Epithelial cell of esophagus (primary cell): ENCODE results near the gene USP15.
A peak's percentile ranks its signal among the peaks of the same experiment; 100 is the strongest.

Experiments
- DNase-seq: peaks from one replicate; pipeline ENCODE4 v3.0.0; 2010; ENCODE audit warnings: low read depth
- H3K4me3 ChIP-seq: 2 replicates; pipeline ENCODE4 v1.5.1; 2011; ENCODE audit warnings: mild to moderate bottlenecking, low read length, control low read depth
- CTCF ChIP-seq: IDR thresholded peaks from 2 replicates; pipeline ENCODE4 v1.5.1; 2011; ENCODE audit warnings: low read depth, mild to moderate bottlenecking, low read length, control low read depth, inconsistent platforms; ENCODE audit not compliant: insufficient read depth; ENCODE audit errors: missing control alignments

USP15 gene

GRCh38 chr12:62382526-62382925 lies 122.3 kb downstream of the USP15 start:
- TF ChIP-seq CTCF: no peak
- DNase-seq: no peak
- H3K4me3 ChIP-seq: no peak overlapping the region

- no peak for DNase-seq
- TF ChIP-seq CTCF: no peak
- no peak overlapping the region for H3K4me3 ChIP-seq
Observed at GRCh38 chr12:62396750-62397149, 136.5 kb downstream of the USP15 start.

GRCh38 chr12:62400135-62400534 lies 139.9 kb downstream of the USP15 start:
- H3K4me3 ChIP-seq: no peak overlapping the region
- TF ChIP-seq CTCF: no peak
- no peak for DNase-seq

- no peak overlapping the region for H3K4me3 ChIP-seq
- no peak for DNase-seq
- TF ChIP-seq CTCF: no peak
Observed at GRCh38 chr12:62401631-62402030, 141.4 kb downstream of the USP15 start.

GRCh38 chr12:62403031-62403430 lies 142.8 kb downstream of the USP15 start:
- no peak overlapping the region for H3K4me3 ChIP-seq
- no peak for TF ChIP-seq CTCF
- peak; percentile 33 for DNase-seq

- no peak for DNase-seq
- no peak for TF ChIP-seq CTCF
- H3K4me3 ChIP-seq: no peak overlapping the region
Observed at GRCh38 chr12:62407587-62407986, 147.4 kb downstream of the USP15 start.

- no peak overlapping the region for H3K4me3 ChIP-seq
- no peak for TF ChIP-seq CTCF
- DNase-seq: no peak
Observed at GRCh38 chr12:62409068-62409467, 148.9 kb downstream of the USP15 start.
